Adrenal gland (tissue), 12 donors: ENCODE measurements around the gene CHD2. TPM values are rescaled to one million over a fixed set of nuclear protein-coding genes. Genes with fewer than 3 reads are reported as not detected.
"Not testable (repeated sequence)": the region's sequence is repeated elsewhere in the genome, so short reads cannot be mapped to it uniquely, and the experiment has no call there.

ENCODE experiments used
- DNase-seq, 7 donors: peaks; one replicate each; pipeline ENCODE4 v3.0.0-alpha.2; 2019 to 2020
- H3K27ac ChIP-seq, 5 donors: fragments of 200-600 bp; sonication (generic) in 4 of 5; 1 replicate in 3 of 5; 2 replicates in 2 of 5; pipeline versions ENCODE4 v1.5.1 to v1.8.0; 2016 to 2020; ENCODE audit warnings: mild to moderate bottlenecking in 1 of 5
- H3K27me3 ChIP-seq: fragments of 200-600 bp; 2 replicates; pipeline ENCODE4 v1.8.0; 2021
- H3K36me3 ChIP-seq, 2 donors: fragments of 200-600 bp; replicated peaks in 1 of 2; 1 replicate in 1 of 2; 2 replicates in 1 of 2; pipeline versions ENCODE4 v1.5.1 to v1.8.0; 2018 to 2022
- H3K4me1 ChIP-seq, 2 donors: fragments of 200-600 bp; replicated peaks in 1 of 2; 1 replicate in 1 of 2; 2 replicates in 1 of 2; pipeline versions ENCODE4 v1.5.1 to v1.8.0; 2018 to 2021
- H3K4me3 ChIP-seq, 4 donors: fragments of 200-600 bp; sonication (generic) in 3 of 4; one replicate each; pipeline ENCODE4 v1.5.1; 2016 to 2018
- H3K9me3 ChIP-seq, 3 donors: fragments of 200-600 bp; sonication (generic) in 1 of 3; replicated peaks in 1 of 3; 1 replicate in 2 of 3; 2 replicates in 1 of 3; pipeline versions ENCODE4 v1.5.1 to v1.8.0; 2016 to 2021
- POLR2A ChIP-seq, 2 donors: fragments of 450-650 bp; IDR thresholded peaks; one replicate each; pipeline ENCODE4 v1.6.1; 2017; ENCODE audit warnings: antibody characterized with exemption in 2 of 2, mild to moderate bottlenecking in 2 of 2, moderate library complexity in 1 of 2
- WGBS, 4 donors: extraction: QIAGEN DNeasy Blood & Tissue Kit in 2 of 4; methylation state at CpG; one replicate each; pipeline versions ENCODE4 v1.1.5 to v1.1.7; 2013 to 2017; 5-methylcytosine and 5-hydroxymethylcytosine counted together
- intact Hi-C, 2 donors: fragments of 100-400 bp; cut with DNase I; formaldehyde crosslinking; loops; one replicate each; pipeline versions ENCODE4 v1.14.1 to v1.15.0; 2022 to 2023
- polyA plus RNA-seq, 3 donors: library from polyadenylated mRNA; stranded (reverse); fragments of 200-250 nt in 2 of 3; fragments of 350-450 nt in 1 of 3; fragmentation: Illumina TruSeq in 1 of 3; extraction: RNeasy Lipid Tissue Mini Kit (QIAGEN cat#74804) in 1 of 3; gene quantifications; one replicate each; pipeline ENCODE4 v1.2.3, GENCODE V29; 2013 to 2014
- total RNA-seq, 9 donors: library from RNA; depleted of rRNA in 4 of 9; stranded (reverse); fragments of >200 nt in 4 of 9; fragments of 120-200 nt in 1 of 9; fragmentation: NEBNext Ultra II Directional in 1 of 9; extraction: Animal tissue kit (Norgen Biotek cat#: 25700) in 1 of 9; gene quantifications; one replicate each; pipeline versions ENCODE4 v1.1.0 to v1.2.4, GENCODE V29; 2013 to 2023
- TF ChIP-seq, protein P1 (sequence below), 6 experiments: fragments of 450-650 bp in 4 of 6; fragments of 200-600 bp in 2 of 6; sonication (generic) in 1 of 6; IDR thresholded peaks; 1 replicate in 5 of 6; 2 replicates in 1 of 6; pipeline versions ENCODE4 v1.5.1 to v1.8.0; 2016 to 2021; ENCODE audit warnings: antibody characterized with exemption in 6 of 6, mild to moderate bottlenecking in 2 of 6, moderate library complexity in 1 of 6
- donor health status: healthy with polysubstance abuse.
- donor health status: Bipolar disorder and iron deficiency.
- donor health status: DM: yes; HTN: yes; CAD: no.
- donor health status: DM: no; HTN: no; CAD: no.
- donor health status: DM: no; HTN: no; CAD: no.
- donor health status: DM: yes; HTN: yes; CAD: no.

Gene CHD2
- total and polyA plus RNA-seq, 12 donors: 40.1 to 115 (median 70.9) TPM

DNA sequence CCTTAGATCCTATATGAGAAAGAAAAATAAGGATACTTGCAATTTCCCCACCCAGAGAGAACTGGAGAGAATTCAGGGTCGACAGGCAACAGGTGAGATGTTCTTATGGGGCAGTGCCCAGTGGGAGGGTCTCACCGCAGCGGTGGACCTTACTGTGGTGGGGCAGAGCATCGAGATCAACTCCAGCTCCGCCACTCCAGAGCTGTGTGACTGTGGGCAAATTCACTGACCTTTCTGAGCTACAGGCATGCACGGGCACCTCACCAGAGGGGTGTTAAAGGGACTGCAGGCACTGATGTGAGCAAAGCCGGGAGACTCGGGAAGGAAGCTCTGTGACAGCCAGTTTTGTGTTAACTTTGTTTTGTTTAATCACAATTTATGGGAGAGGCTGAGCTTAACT, 158.0 kb downstream of the CHD2 start:
- intact Hi-C loops: no loop called here
- Histone ChIP-seq H3K27ac (no peak overlapping the region), H3K4me1 (no peaks in the 10 kb centered on the region), H3K36me3 (no peaks in the 10 kb centered on the region), H3K4me3 (no peak overlapping the region), H3K27me3 (no peaks in the 10 kb centered on the region), H3K9me3 (no peaks in the 10 kb centered on the region)
- TF ChIP-seq, protein P1, sequence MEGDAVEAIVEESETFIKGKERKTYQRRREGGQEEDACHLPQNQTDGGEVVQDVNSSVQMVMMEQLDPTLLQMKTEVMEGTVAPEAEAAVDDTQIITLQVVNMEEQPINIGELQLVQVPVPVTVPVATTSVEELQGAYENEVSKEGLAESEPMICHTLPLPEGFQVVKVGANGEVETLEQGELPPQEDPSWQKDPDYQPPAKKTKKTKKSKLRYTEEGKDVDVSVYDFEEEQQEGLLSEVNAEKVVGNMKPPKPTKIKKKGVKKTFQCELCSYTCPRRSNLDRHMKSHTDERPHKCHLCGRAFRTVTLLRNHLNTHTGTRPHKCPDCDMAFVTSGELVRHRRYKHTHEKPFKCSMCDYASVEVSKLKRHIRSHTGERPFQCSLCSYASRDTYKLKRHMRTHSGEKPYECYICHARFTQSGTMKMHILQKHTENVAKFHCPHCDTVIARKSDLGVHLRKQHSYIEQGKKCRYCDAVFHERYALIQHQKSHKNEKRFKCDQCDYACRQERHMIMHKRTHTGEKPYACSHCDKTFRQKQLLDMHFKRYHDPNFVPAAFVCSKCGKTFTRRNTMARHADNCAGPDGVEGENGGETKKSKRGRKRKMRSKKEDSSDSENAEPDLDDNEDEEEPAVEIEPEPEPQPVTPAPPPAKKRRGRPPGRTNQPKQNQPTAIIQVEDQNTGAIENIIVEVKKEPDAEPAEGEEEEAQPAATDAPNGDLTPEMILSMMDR (IDR thresholded peaks at IDR 0.05): no peak
- TF ChIP-seq POLR2A (IDR thresholded peaks at IDR 0.05): no peak
- 74 to 84% (median 77%) methylated on average over 6 to 8 of the region's 8 CpGs for WGBS, 4 donors
- no peak for DNase-seq

DNA sequence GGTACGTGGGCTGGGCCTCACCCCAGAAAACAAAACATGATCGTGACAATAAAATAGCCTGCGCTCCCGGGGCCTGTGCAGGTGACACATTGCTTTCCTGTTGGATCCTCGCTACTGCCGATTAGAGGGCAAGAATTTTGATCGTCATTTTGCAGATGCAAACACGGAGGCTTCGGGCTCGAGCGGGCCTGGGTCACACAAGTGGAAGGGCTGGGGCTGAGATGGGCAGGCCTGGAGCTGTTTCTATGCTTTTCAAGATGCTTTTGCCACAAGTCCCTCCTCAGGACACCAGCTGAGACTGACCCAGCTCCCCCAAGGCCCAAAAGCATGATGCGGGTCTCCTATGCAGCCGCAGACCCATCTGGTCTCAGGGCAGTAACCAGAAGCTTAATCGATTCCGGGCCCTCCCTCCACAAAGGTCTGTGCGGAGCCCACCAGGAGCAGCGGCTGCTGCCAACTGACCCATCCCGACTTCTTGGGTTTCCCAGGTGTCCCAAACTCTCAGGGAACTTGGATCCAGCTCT, 158.8 kb downstream of the CHD2 start:
- Histone ChIP-seq H3K9me3 (no peaks in the 10 kb centered on the region), H3K27ac (no peak overlapping the region), H3K36me3 (no peaks in the 10 kb centered on the region), H3K27me3 (no peaks in the 10 kb centered on the region), H3K4me1 (no peaks in the 10 kb centered on the region), H3K4me3 (no peak overlapping the region)
- no peak for DNase-seq
- 77 to 95% (median 85%) methylated on average over 11 to 18 of the region's 18 CpGs for WGBS, 4 donors
- intact Hi-C loops: no loop called here
- TF ChIP-seq POLR2A (IDR thresholded peaks at IDR 0.05): no peak
- TF ChIP-seq, protein P1 (IDR thresholded peaks at IDR 0.05): no peak

DNA sequence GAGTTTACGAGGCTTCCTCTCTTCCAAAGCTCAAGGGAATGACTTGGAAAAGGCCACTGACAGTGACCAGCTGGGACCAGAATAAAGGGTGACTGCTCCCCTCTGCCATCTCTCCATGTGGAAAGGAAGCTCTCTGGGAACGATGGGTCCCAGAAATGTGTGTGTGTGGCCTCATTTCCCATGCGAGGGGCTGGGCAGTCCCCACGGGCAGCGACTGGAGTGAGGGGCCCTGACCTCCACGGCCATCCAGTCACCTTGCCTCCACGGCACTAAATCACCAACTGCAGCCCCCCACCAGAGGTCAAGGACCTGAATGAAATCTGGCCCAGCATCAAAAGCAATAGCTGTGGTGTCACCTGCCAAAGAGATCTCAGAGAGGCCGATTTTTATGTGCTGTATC, 159.3 kb downstream of the CHD2 start:
- intact Hi-C loops: no loop called here
- Histone ChIP-seq H3K27ac (no peak overlapping the region), H3K36me3 (no peaks in the 10 kb centered on the region), H3K4me1 (no peaks in the 10 kb centered on the region), H3K4me3 (no peak overlapping the region), H3K27me3 (no peaks in the 10 kb centered on the region), H3K9me3 (no peaks in the 10 kb centered on the region)
- WGBS, 4 donors: 36 to 60% (median 58%) methylated on average over 8 of the region's 8 CpGs
- no peak for TF ChIP-seq POLR2A (IDR thresholded peaks at IDR 0.05)
- TF ChIP-seq, protein P1 (IDR thresholded peaks at IDR 0.05): no peak
- no peak for DNase-seq

DNA sequence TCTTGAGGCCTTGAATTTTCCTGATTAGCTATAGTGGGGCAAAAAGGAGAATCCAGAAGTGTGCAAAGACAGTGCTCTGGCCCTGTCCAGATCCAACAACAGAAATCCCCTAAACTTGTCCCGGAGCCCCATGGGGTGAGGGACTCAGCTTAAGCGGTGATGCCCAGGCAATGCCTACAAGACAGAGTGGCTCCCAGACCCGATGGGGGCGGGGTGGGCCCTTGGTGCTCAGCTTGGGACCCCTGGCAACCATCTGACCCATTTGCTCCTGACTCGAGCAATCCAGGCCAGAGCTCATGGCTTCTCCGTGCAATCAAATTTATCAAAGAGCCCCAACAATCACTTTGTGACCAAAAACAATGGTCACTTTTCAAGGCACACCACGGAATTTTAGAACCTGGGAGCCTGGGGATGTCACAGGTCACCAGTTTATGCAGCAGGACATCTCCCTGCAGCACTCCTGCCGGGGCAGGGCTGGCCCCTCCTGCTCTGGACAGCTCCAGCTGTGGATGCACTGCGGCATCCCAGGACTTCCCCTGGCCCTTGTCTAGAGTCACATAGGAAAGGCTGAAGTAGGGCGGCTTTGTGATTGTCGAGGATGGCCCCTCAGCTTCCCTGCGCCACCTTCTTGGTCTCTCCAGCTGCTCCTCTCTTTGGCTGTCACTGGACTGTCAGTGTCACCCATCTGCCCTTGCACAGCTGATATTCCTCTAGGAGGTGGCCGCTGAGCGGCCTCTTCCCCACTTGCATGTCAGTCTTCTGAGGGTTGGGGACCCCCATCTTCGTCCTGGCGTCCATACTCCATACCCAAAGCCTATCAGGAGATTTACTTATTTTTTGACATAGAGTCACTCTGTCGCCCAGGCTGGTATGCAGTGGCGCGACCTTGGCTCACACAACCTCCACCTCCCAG, 160.5 kb downstream of the CHD2 start:
- no peak for DNase-seq
- intact Hi-C loops: no loop called here
- H3K4me1 ChIP-seq: no peaks in the 10 kb centered on the region
- H3K27me3 ChIP-seq: no peaks in the 10 kb centered on the region
- TF ChIP-seq POLR2A (IDR thresholded peaks at IDR 0.05): no peak
- TF ChIP-seq, protein P1 (IDR thresholded peaks at IDR 0.05): no peak
- no peaks in the 10 kb centered on the region for H3K9me3 ChIP-seq
- no peaks in the 10 kb centered on the region for H3K36me3 ChIP-seq
- 84 to 88% (median 85%) methylated on average over 11 to 19 of the region's 19 CpGs for WGBS, 4 donors
- H3K27ac ChIP-seq: no peak overlapping the region
- no peak overlapping the region for H3K4me3 ChIP-seq

DNA sequence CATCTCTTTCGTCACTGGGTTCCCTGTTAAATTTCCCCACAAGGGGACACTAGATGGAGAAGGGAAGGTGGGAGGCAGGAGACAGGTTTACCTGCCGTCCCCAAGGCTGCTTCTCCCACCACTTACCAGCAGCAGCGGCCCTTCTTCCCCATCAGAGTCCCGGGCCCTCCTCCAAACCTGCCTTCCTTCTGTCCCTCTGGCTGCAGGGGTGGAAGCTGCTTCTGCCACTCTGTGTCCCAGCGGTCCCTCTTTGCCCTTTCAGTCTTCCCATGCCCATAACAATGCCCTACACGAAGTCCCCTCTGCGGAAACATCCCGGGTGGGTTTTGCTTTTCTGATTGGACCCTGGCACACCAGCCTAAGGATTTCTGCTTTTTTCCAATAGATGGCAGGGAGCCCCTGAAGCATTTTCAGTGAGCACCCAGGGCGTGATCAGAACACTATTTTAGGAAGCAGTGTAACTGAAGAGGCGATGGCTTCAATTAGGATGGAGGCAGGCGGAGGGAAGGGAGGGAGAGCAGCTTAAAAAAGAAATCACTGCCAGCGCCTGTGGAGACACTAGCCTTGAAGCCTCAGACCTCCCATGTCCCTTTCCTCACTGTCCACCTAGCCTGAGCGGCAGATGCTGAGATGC, 162.6 kb downstream of the CHD2 start:
- H3K4me1 ChIP-seq, H3K9me3 ChIP-seq, DNase-seq, H3K36me3 ChIP-seq, H3K4me3 ChIP-seq, intact Hi-C loops, H3K27ac ChIP-seq, H3K27me3 ChIP-seq: not testable (repeated sequence)
- 72 to 77% (median 74%) methylated on average over 9 to 11 of the region's 13 CpGs for WGBS, 4 donors
